ENCODE results near the gene CACNA2D4.
A peak's percentile ranks its signal among the peaks of the same experiment; 100 is the strongest.

Gene CACNA2D4

DNA sequence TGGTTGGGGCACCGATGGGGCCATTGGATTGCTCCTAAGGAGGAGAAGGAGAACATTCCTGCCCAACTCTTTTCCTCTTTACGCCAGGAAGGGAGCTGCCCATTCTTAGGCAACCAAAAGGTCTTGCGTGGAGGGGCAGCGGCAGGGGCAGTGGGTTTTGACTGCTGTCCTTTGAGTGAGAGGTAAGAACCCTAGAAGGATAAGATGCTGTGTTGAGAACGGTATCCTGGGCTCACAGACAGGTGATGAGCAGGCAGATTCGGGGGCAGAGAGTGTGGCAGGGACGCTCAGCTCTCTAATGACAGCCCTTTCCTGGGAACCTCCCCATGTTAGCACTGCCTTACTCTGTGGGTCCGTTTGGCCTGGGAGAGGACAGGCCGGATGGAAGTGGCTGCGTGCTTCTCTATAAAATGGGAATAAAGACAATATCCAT is 84.8 kb downstream of the CACNA2D4 start:
- H3K4me1 ChIP-seq (ENCODE audit: control insufficient read depth, insufficient read depth, low read length) = no peaks in the 10 kb centered on the region
- peaks cover 75% of the 10 kb centered on the region for H3K27me3 ChIP-seq (replicated peaks; ENCODE audit: control insufficient read depth, insufficient read depth, low read length)
- H3K36me3 ChIP-seq (ENCODE audit: control insufficient read depth, insufficient read depth, low read length, severe bottlenecking) = no peaks in the 10 kb centered on the region
- no peak for DNase-seq (ENCODE audit: low read depth)
- H3K9ac ChIP-seq (ENCODE audit: low read length) = no peak overlapping the region
- H3K9me3 ChIP-seq (ENCODE audit: control insufficient read depth, low read length) = no peaks in the 10 kb centered on the region
- H3K4me3 ChIP-seq (ENCODE audit: low read length) = no peak overlapping the region

GRCh38 chr12:1832801-1833595 is 85.5 kb downstream of the CACNA2D4 start:
- Histone ChIP-seq H3K4me1 (ENCODE audit: control insufficient read depth, insufficient read depth, low read length) (no peaks in the 10 kb centered on the region), H3K4me3 (ENCODE audit: low read length) (no peak overlapping the region), H3K27me3 (replicated peaks; ENCODE audit: control insufficient read depth, insufficient read depth, low read length) (peaks cover 71% of the 10 kb centered on the region), H3K9ac (ENCODE audit: low read length) (no peak overlapping the region), H3K9me3 (ENCODE audit: control insufficient read depth, low read length) (no peaks in the 10 kb centered on the region), H3K36me3 (ENCODE audit: control insufficient read depth, insufficient read depth, low read length, severe bottlenecking) (no peaks in the 10 kb centered on the region)
- no peak for DNase-seq (ENCODE audit: low read depth)

DNA sequence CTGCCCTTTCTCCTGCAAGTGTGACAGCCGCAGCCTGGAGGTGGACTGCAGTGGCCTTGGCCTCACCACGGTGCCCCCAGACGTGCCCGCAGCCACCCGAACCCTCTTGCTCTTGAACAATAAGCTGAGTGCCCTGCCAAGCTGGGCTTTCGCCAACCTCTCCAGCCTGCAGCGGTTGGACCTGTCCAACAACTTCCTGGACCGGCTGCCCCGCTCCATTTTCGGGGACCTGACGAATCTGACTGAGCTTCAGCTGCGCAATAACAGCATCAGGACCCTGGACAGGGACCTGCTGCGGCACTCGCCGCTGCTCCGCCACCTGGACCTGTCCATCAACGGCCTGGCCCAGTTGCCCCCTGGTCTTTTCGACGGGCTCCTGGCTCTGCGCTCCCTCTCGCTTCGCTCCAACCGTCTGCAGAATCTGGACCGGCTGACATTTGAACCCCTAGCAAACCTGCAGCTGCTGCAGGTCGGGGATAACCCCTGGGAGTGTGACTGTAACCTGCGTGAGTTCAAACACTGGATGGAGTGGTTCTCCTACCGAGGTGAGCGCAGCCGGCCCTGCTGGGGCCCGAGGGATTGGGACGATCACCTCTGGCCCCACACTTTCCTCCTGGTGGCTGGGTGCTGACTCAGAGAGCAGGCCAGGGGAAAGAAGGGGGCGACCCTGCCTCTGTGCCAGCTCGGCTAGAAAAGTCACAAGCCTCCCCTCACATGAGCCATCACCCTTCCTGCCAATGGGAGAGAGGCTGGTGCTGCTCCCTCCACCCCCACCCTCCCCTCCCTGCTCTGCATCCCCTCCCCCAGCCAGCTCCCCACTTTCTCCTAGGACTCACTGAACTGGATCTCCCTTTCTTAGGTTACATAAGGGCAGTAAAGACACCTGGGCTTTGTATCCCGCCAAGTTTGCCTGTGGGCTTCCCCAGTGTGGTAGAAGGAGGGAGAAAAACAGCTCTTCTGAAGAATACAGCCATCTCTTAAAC is 87.2 kb downstream of the CACNA2D4 start:
- no peak overlapping the region for H3K4me3 ChIP-seq (ENCODE audit: low read length)
- peaks cover 75% of the 10 kb centered on the region for H3K27me3 ChIP-seq (replicated peaks; ENCODE audit: control insufficient read depth, insufficient read depth, low read length)
- H3K9me3 ChIP-seq (ENCODE audit: control insufficient read depth, low read length) = no peaks in the 10 kb centered on the region
- H3K9ac ChIP-seq (ENCODE audit: low read length) = no peak overlapping the region
- DNase-seq (ENCODE audit: low read depth) = peak; percentile 74
- H3K4me1 ChIP-seq (ENCODE audit: control insufficient read depth, insufficient read depth, low read length) = no peaks in the 10 kb centered on the region
- H3K36me3 ChIP-seq (ENCODE audit: control insufficient read depth, insufficient read depth, low read length, severe bottlenecking) = no peaks in the 10 kb centered on the region

DNA sequence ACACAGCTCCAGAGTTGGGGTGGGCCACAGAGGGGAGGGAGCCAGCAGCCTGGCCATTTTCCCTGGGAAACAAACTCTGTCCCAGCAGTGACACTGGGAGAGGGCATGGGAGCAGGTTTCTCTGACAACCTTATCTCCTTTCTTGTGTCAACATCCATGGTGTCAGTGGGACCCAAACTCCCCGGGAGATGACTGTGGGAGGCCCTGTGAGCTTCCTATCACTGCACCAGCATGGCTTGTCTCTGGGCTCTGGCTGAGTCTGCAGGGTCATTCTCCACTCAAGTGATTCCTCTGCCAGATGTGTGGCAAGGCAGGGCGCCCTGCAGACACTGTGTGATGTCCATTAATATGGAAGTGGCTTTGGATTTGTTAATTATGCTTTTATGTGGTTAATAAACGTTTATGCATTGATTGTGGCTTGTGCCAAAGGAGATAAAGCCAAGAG is 88.0 kb downstream of the CACNA2D4 start:
- Histone ChIP-seq H3K9me3 (ENCODE audit: control insufficient read depth, low read length) (no peaks in the 10 kb centered on the region), H3K4me3 (ENCODE audit: low read length) (no peak overlapping the region), H3K4me1 (ENCODE audit: control insufficient read depth, insufficient read depth, low read length) (no peaks in the 10 kb centered on the region), H3K27me3 (replicated peaks; ENCODE audit: control insufficient read depth, insufficient read depth, low read length) (peaks cover 75% of the 10 kb centered on the region), H3K9ac (ENCODE audit: low read length) (no peak overlapping the region), H3K36me3 (ENCODE audit: control insufficient read depth, insufficient read depth, low read length, severe bottlenecking) (no peaks in the 10 kb centered on the region)
- no peak for DNase-seq (ENCODE audit: low read depth)

DNA sequence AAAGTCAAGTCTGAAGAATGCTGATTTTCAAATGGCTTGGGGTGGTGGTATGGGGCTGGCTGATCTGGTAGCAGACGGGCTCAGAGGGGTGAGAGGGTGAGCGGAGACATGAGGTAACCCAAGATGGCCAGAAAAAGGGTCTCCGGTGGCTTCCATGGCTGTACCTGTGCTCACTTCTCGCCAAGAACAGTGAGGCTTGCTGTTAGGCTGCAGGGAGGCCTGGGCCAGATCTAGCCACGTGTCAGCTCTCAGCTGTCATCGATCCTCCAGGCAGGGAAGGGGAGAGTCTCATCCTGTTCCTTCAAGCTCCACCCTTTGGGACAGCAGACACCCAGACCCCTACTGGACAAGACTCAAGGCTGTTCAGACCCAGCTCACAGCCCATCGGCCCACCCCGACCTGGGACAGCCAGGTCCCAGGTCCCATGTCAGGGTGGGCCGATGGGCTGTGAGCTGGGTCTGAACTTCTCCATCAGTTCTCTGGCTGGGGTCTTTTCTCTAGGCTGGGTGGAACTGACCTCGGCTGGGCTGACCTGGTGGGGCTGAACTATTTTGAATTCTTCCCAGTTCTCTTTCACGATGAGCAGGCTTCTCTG is 89.0 kb downstream of the CACNA2D4 start:
- H3K27me3 ChIP-seq (replicated peaks; ENCODE audit: control insufficient read depth, insufficient read depth, low read length) = peaks cover 77% of the 10 kb centered on the region
- no peaks in the 10 kb centered on the region for H3K36me3 ChIP-seq (ENCODE audit: control insufficient read depth, insufficient read depth, low read length, severe bottlenecking)
- H3K4me3 ChIP-seq (ENCODE audit: low read length) = no peak overlapping the region
- no peak for DNase-seq (ENCODE audit: low read depth)
- H3K9ac ChIP-seq (ENCODE audit: low read length) = no peak overlapping the region
- H3K9me3 ChIP-seq (ENCODE audit: control insufficient read depth, low read length) = no peaks in the 10 kb centered on the region
- H3K4me1 ChIP-seq (ENCODE audit: control insufficient read depth, insufficient read depth, low read length) = no peaks in the 10 kb centered on the region

DNA sequence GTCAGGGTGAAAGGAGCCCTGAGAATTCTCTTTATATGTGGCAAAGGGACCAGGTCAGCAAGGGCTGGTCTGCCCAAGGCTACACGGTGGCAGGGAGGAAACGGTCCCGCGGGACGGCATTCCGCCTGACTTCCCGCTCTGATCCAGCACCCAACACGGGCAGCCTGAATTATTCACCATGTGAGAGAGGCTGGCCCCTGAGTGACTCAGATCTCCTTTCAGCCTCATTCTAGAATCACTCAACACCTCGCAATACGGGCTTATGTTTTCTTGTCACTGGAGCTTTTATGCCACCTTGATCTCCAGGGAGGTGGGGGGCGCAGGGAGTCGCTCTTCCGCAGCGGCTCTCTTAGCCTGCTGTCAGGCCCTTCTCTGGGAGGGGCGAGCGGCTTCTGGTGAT is 89.6 kb downstream of the CACNA2D4 start:
- Histone ChIP-seq H3K4me3 (ENCODE audit: low read length) (no peak overlapping the region), H3K36me3 (ENCODE audit: control insufficient read depth, insufficient read depth, low read length, severe bottlenecking) (no peaks in the 10 kb centered on the region), H3K9me3 (ENCODE audit: control insufficient read depth, low read length) (no peaks in the 10 kb centered on the region), H3K27me3 (replicated peaks; ENCODE audit: control insufficient read depth, insufficient read depth, low read length) (peaks cover 78% of the 10 kb centered on the region), H3K4me1 (ENCODE audit: control insufficient read depth, insufficient read depth, low read length) (no peaks in the 10 kb centered on the region), H3K9ac (ENCODE audit: low read length) (no peak overlapping the region)
- no peak for DNase-seq (ENCODE audit: low read depth)

DNA sequence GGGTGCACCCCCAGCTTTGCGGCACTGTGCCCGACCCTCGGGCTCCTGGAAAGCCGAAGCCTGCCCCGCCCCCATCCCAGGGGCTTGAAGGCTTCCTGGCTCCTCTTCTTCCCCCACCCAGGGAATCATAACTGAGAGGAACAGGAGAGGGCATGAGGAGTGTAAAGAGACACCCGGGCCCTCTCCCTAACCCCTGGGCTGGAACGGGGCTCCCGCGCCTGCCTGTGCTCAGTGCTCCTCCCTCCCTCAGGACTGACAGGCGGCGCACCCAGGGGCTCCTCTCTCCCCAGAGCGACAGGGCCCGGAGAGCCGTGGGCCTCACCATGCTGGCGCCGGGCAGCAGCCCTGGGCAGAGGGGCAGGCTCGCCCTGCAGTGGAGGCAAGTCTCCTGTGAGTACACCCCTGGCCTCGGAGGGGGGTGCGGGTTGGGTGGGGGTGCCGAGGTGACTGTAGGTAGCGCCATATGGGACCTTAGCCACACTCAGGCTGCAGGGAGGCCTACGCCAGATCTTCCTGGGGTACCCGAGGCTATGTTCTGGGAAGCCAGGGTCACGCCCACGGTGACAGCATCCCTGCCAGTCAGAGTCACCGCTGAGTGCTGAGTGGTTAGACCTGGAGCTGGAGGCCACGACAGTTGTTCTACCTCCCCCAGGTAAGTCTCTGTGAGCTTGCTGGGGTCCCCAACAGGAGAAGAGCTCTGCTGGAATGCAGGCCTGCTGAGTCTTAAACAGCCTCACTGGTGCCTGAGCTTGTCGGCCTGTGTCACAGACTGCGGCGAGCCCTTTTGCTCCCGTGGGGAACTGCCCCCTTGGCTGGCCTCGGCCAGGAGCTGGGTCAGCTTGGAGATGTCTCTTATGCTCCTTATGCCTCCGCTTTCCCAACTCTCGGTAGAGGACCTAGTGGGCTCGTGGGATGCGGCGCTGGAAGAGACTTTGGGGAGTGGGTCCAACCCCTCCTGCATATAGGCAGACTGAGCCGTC is 90.3 kb downstream of the CACNA2D4 start:
- no peak overlapping the region for H3K9ac ChIP-seq (ENCODE audit: low read length)
- peaks cover 78% of the 10 kb centered on the region for H3K27me3 ChIP-seq (replicated peaks; ENCODE audit: control insufficient read depth, insufficient read depth, low read length)
- no peak for DNase-seq (ENCODE audit: low read depth)
- H3K4me1 ChIP-seq (ENCODE audit: control insufficient read depth, insufficient read depth, low read length) = no peaks in the 10 kb centered on the region
- H3K36me3 ChIP-seq (ENCODE audit: control insufficient read depth, insufficient read depth, low read length, severe bottlenecking) = no peaks in the 10 kb centered on the region
- H3K9me3 ChIP-seq (ENCODE audit: control insufficient read depth, low read length) = no peaks in the 10 kb centered on the region
- H3K4me3 ChIP-seq (ENCODE audit: low read length) = no peak overlapping the region

DNA sequence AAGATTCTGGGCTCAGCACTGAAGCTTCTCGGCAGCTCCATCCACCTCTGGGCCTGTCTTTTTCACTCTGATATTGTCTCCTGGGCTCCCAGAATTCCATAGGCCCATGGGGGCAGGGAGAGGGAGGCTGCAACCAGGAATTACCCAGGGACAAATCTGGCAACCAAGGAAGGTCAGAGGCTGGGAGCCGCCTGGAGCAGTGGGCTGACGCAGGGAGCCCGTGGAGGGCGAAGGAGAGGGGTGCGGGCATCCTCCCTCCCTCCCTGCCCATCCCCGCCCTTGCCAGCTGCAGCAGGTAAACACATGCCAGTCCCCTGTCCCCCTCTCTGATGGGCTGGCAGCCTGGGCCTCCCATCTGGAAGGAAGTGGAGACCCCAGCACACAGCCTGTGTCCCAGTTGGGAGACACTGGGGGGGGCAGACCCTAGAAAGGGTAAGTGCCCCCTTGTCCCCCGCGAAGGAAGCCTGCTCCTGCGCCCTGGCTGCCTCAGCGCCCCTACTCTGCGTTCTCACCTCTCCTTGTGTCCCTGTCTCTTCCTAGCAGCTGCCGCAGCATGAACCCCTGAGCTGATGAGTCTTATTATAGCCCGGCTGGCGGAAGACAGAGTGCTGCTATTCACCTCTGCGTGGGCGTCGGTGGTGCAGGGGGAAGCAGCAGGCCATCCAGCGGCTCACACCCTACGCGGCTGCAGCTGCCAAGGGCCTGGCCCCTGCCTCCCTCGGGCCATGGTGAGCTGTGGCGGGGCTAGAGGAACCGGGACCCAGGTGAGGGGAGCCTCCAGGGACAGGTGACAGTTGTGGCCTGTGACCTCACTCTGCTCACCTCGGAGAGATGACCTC is 91.4 kb downstream of the CACNA2D4 start:
- H3K4me1 ChIP-seq (ENCODE audit: control insufficient read depth, insufficient read depth, low read length) = no peaks in the 10 kb centered on the region
- no peak for DNase-seq (ENCODE audit: low read depth)
- no peak overlapping the region for H3K4me3 ChIP-seq (ENCODE audit: low read length)
- no peak overlapping the region for H3K9ac ChIP-seq (ENCODE audit: low read length)
- no peaks in the 10 kb centered on the region for H3K36me3 ChIP-seq (ENCODE audit: control insufficient read depth, insufficient read depth, low read length, severe bottlenecking)
- H3K27me3 ChIP-seq (replicated peaks; ENCODE audit: control insufficient read depth, insufficient read depth, low read length) = peaks cover 71% of the 10 kb centered on the region
- H3K9me3 ChIP-seq (ENCODE audit: control insufficient read depth, low read length) = no peaks in the 10 kb centered on the region

DNA sequence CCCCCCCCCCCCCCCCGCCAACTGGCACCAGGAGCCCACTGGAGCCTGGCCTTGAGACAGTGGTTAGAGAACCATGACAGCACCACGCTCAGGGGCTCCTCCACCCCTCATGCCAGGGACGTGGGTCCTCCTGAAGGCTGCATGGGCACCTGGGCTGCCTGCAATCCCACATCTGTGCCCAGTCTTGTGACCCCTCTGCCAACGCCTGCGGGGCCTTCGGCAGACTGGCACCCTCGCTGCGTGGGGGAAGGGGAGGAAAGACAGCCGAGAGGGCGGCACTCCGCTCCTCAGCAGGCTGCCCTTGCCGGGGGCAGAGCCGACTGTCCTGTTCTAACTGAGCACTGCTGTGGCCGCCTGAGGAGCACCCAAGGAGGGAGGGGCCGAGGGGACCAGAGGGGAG is 92.1 kb downstream of the CACNA2D4 start:
- no peak overlapping the region for H3K4me3 ChIP-seq (ENCODE audit: low read length)
- no peaks in the 10 kb centered on the region for H3K36me3 ChIP-seq (ENCODE audit: control insufficient read depth, insufficient read depth, low read length, severe bottlenecking)
- no peak overlapping the region for H3K9ac ChIP-seq (ENCODE audit: low read length)
- no peak for DNase-seq (ENCODE audit: low read depth)
- H3K4me1 ChIP-seq (ENCODE audit: control insufficient read depth, insufficient read depth, low read length) = no peaks in the 10 kb centered on the region
- H3K9me3 ChIP-seq (ENCODE audit: control insufficient read depth, low read length) = no peaks in the 10 kb centered on the region
- peaks cover 68% of the 10 kb centered on the region for H3K27me3 ChIP-seq (replicated peaks; ENCODE audit: control insufficient read depth, insufficient read depth, low read length)
